Amniotic stem cell (primary cell): ENCODE results near the gene TEX52.
"Not testable (repeated sequence)": the region's sequence is repeated elsewhere in the genome, so short reads cannot be mapped to it uniquely, and the experiment has no call there.

Experiments used
- DNase-seq: peaks from one replicate; lab custom pipeline; 2025; lab: John Stamatoyannopoulos, UW

TEX52 gene

DNA sequence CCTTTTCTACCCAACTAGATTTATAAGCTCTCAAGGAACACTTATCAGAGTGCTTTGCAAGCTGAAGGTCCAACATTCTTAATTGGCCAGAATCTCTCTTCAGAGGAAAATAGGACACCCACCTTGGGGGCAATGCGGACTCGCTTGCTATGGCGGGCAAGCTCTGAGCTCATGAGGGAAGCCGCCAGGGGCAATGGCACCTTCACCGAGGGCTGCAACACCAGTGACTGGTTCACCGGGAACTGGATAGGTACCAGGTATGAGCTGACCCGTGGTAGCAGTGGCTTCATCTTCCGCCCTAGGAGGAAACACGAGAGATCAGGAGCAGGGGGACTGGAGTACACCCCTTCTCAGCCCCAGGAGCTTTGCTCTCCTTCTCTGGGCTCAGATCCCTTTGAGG, 7.4 kb upstream of the TEX52 start:
- DNase-seq: no peak

DNA sequence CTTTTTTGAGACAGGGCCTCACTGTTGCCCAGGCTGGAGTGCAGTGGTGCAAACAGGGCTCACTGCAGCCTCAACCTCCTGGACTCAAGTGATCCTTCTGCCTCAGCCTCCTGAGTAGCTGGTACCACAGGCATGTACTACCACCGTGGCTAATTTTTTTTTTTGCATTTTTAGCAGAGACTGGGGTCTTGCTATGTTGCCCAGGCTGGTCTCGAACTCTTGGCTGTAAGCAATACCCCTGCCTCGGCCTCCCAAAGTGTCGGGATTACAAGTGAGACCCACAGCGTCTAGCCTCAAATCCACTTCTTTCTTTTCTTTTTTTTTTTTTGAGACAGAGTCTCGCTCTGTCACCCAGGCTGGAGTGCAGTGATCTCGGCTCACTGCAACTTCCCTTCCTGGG, 6.6 kb upstream of the TEX52 start:
- not testable (repeated sequence) for DNase-seq

DNA sequence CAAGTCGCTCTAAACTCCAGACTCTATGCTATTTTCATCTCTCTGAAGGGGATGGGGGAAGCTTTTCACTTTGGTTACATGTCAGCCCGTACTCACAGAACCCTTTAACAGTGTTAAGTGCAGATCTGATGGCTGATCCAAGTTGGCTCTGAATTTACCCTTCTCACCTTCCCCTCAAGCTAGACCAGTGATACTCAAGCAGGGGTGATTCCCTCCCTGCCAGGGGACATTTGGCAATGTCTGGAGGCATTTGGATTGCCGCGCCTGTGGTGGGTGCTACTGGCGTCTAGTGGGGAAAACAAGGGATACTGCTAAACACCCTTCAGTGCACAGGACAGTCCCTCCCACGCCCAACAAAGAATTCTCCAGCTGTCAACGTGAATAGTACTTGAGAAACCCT, 6.0 kb upstream of the TEX52 start:
- no peak for DNase-seq

DNA sequence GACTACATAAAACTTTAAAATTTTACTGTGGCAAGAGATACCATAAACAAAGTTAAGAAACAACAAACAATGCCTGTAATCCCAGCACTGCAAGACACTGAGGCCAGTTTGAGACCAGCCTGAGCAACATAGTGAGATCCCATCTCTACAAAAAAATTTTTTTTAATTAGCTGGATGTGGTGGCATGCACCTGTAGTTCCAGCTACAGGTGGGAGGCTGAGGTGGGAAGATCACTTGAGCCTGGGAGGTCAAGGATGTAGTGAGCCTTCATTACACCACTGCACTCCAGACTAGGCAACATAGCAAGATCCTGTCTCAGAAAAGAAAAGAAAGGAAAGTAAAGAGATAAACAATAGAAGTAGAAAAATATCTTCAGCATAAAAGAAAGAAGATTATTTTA, 3.3 kb upstream of the TEX52 start:
- DNase-seq: no peak

DNA sequence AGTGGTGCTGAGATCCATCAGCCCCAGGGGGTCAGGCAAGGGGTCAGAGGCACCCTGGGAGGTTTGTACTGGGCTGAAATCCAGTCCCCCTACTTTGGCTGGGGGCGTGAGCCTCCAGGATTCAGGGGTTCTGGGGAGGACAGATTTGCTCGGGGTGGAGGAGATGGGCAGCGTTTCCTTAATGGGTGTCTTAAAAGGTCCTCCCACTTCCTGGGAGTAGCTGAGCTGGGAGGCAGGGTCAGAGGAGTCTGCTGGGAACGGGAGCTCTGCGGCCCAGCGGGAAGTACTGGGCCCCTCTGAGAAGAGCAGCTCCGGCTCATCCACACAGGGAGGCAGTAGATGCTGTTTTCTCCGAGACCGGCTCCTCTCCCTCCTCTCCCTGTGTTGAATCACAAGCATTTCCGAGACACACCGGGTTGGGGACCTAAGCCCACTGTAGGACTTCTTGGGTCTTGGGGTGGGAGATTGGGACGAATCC, 2.1 kb upstream of the TEX52 start:
- no peak for DNase-seq

DNA sequence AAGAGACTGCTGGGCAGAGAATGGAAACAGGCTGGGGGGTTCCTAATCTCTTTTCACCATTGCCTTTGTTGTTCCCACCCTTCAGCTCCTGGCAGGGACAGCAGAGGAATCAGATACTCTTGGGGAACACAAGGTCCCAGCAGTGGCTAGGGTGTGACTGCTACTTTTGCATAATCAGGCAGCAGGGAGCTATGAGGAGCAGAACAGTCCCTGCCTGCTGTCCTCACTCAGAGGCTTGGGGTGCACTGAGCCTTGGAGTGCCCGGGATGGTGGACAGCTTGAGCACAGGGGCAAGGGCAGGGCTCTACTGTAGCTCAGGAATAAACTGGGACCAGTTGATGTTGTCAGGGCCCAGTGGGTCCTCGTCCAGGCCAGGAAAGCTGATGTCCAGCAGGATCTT, 1.5 kb upstream of the TEX52 start:
- no peak for DNase-seq

DNA sequence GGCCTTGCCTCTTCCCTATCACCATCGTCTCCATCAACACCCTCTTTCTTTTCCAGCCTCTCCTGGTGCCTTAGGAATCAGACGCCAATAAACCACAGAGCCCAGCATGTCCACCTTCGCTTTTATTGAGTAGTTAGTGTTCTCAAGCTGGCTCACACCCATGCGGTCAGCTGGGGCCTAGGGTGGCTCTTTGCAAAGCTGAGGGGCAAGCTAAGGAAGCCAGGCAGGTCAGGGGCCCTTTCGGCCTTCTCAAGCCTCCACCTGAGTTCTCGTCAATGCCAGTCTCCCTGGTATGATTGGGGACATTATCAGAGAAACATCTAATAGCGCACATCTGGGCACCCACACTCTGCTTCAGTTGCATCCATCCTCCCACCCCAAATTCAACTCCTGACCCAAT, 737 bp upstream of the TEX52 start:
- DNase-seq: no peak

DNA sequence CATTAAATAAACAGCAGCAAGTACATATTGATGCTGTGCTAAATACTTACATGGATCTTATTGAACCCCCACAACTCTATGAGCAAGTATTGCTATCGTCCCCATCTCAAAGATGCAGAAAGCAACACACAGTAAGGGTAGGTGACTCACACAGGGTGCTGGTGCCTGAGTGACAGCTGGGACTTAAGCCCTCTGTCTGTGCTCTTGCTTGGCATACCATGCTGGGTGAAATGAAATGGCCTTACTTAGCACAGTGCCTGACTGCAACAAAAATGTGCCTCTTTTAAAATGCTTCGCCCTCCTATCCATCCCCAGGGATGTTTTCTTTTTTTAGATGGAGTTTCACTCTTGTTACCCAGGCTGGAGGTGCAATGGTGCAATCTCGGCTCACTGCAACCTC, 788 bp downstream of the TEX52 start:
- DNase-seq: no peak

DNA sequence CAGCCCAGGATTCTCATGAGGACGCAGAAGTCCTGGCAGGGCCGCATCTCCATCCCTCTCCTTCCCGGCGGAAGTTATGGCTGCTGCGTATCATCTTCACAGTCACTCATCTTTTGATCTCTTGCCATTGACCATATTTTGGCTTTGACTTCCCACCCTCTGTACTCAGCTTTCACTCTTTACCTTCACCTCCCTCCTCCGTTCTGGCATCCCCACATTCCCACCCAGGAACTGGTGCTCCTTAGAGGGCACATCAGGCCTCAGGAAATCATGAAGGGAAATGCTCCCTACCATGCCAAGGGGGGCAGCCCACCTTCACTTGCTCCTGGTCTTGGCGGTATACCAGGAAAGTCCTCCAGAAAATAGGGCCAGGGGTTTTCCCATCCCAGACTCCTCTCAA, 1.3 kb downstream of the TEX52 start:
- no peak for DNase-seq

DNA sequence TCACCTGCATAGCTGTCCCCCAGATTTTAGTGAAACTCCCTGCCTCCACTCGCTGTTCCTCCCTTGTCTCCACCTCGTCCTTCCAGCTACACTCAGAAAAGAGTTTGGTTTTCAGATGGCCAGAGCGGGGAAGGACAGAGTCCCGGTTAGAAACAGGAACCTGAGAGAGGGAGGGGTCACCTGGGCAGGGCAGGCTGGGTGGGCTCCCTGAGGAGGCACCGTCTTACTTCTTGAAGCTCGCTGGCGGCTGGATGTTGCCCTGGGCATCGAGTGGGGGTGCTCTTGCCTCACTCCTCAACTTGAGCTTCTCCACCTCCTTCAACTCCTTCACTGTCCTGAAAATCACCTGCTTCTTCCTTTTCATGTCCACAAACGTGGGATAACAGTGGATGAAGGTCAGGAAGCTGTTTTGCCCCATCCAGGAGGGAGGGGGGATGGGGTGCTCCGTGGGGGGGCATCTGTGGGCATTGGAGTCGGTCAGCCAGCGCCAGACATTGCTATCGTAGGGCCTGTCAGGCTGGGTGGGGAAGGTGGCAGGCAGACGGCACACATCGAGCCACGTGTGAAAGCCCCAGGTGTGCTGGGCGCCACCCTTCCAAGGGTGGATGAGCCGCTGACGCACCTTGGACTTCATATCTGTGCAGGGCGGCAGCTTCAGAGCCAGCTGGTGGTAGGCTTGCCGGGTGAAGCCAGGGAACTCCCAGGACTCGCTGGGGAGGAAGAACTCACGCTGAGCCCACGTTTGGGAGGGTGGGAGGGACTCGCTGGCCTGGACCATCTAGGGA, 2.0 kb downstream of the TEX52 start:
- DNase-seq: no peak

DNA sequence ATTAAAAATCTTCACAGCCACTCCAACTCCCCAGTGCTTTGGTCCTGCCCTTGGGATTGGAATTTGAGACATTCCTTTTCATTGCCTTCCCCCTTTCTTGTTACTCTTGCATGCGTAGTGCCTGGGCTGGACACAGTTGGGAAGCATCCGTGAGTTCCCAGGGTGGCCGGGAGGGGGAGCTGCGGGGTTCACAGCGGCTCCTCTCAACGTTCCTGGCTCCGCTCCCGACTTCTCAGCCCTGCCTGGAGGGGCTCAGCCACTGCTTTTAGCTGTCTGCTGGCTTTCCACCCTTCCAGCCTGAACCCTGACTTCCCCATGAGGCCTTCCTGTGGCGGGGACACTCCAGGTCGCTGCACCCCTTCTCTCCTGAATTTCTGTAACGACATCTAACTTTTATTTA, 3.2 kb downstream of the TEX52 start:
- DNase-seq: peak; percentile 38

DNA sequence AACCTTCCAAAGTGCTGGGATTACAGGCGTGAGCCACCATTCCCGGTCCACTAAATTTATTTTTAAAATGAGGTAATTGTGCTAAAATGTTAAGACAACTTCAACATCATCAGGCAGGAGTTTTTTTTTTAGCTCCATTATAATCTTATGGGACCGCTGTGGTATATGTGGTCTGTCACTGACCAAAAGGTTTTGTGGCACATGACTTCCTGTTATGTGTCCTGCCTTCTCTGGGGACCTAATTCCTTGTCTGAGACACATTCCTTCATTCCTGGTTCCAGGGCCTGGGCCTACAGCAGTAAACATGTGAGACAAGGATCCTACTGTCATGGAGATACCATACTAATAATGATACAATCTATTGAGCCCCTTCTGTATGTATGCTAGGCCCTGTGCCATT, 4.9 kb downstream of the TEX52 start:
- DNase-seq: no peak

DNA sequence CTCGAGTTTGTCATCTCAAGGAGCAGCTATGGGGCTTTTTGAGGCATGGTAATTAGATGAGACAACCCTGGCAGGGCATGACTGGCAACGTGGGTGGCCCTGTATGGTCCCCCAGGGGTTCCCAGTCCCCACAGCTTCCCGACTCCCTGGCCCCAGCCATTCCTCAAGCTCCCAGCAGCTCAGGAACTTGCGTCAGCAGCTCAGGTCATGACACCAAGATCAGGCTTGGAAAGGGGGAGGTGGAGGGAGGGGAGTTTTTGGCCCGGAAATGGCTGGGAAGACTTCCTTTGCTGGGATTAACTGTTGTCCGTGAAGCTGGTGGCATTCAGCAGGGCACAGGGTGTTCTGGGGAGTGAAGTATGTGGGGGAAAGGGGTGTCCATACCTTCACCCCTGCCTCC, 11.6 kb downstream of the TEX52 start:
- DNase-seq: no peak

DNA sequence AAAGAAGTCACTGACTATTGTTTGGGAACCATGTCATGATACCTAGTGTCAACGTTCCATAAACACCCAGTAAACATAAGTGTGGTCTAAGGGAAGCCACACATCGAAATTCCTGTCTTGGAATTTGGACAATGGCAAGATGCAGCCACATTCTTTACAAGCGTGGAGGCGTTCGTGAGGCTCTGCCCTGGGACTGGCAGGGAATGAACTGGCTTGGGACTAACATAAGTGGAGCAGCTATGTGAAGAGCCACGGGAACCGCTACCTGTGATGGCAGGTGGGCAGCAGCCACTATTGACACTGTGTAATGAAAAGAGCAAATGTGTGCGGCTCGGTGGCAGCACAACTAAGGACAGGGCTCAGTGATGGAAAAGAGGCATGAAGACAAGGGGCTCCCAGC, 12.1 kb downstream of the TEX52 start:
- DNase-seq: no peak

DNA sequence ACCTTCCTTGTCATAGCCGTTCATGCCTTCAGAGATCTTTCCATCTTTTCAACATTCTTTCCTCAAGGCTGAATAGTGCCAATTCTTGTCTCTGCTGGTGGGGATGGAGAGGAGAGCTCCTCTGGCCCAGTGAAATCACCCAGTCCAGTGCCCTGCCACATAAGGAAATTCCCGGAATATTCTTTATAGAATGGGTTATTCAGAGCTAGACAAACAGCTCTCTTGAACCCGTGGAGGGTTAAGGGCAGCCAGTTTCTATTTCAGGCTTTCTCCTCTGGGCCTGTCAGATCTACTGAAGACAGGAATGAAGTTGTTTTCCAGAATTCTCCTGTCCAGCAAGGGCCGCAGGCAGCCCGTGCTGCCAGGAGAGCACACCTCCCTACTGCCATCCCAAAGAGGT, 13.9 kb downstream of the TEX52 start:
- DNase-seq: no peak

DNA sequence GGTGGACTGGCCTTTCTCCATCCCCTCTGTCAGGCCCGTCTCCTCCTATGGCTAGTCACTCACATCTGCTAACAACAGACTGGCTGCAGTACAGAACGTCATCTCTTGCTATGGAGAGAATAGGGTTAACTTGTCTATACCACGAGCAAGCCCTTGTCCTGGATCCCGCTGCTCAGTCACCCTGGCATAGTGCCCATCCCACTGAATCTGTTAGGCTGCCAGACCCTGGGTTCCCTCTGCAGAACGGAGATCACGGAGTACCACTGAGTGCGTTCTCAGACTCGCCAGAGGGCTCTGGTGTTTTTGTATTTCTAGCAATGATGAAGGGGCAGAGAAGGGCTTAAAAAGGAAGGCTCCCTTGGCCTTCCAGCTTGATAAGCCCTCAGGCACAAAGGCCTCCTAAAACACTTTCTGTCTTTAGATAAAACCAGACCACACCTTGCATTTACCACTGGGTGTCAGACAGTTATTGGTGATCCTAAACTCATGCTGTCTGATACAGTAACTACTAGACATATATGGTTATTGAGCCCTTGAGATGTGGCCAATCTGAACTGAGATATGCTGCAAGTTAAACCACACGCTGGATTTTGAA, 15.7 kb downstream of the TEX52 start:
- no peak for DNase-seq

DNA sequence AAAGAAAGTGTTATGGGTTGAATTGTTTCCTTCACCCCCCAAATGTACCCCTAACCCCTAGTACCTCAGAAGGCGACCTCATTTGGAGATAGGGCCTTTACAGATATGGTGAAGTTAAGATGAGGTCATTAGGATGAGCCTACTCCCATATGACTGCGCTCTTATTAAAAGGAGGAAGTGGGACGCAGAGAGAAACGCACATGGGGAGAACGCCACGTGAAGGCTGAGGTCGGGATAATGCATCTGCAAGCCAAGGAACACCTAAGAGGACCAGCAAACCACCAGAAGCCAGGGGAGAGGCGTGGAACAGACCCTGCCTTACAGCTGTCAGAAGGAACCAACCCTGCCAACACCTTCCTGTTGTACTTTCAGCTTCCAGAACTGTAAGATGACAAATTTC, 20.3 kb downstream of the TEX52 start:
- no peak for DNase-seq

DNA sequence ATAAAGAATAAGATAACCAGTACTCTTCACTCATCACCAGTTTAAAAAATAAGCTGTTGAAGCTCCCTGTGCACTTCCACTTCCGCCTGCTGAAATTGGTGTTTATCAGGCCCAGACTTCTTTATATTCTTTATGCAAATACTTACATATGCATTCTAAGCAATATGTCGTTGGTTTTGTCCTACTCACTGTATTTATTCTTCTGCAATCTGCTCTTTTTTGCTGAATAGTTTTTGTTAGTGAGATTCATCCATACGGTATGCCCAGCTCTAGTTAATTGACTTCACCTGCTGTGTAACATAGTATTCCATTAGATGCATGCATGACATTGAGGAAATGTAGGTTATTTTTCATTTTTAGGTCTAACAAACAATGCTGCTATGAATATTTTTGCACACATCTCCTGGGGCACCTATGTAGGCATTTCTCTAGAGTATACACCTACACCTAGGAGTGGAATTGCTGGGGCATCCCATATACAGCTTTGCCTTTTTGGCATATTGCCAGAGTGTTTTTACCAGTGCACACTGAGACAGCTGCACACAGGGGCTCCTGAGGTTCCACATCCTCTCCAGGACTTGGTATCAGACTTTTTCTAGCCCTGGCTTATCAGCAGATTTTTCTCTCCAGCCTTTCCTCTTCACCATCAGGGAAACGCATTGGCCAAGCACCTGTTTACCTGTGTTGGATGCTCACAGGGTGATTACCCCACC, 21.0 kb downstream of the TEX52 start:
- DNase-seq: no peak

DNA sequence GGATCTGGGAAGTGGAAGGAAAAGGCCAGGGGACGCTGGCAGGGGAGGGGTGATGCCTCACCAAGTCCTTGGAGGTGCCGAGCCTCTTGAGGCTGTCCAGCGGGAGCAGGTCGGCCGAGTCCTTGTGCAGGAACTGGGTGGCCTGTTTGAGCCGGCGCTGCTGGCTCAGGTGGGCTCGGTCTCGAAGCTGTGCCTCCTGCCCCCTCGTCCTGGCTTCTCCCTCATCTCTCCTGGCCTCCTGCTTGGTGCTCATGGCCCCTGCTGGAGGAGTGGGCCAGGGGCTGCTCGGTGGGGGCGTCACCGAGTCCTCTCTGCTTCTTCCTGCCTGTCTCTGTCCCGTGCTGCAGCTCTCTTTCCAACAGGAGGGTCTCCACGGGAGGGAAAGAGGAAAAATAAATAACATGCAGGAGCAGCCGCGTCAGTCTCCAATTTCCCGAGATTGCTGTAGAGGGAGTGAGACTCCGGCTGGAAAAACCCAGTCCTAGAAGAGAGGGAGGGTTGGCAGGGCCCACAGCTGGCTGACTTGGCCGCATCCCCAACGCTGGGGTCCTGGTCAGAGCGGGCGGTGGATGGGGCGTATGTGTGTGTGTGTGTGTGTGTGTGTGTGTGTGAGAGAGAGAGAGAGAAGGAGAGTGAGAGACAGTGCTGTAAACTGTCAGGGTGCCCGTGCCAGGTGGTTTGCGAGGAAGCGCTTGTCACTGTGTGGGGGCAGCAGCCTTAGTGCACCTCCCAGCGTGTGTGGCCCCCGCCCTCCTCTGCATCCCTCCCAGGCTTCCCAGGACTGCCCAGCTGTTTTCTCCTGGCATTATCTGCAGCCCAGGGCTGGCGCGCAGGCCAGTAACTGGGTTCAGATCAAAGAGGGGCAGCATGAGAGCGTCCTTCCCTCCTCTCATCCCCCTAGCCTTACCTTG, 22.0 kb downstream of the TEX52 start, which contains the start of gene NRIP2:
TSS of gene NRIP2 (minus strand) at position 455 of the 911 bp plus-strand sequence. CDS start at position 403, 52 bp downstream.
- DNase-seq: no peak

DNA sequence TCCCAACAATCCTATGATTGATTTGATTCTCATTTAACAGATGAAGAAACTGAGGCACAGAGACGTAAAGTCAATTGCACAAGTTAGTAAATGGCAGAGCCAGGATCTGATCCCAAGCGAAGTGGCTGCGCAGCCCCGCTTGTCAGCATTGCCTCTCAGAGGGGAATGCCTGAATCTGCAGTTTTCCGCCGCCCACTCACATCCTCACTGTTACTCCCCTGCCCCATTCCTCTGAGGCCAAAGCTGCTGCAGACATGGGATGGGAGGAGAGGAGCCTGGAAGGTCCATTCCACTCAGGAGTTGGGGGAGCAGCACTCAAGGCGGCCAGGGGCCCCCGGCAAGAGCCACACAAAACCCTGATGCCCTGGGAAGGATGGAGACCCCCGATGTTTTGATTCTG, 23.0 kb downstream of the TEX52 start:
- no peak for DNase-seq

DNA sequence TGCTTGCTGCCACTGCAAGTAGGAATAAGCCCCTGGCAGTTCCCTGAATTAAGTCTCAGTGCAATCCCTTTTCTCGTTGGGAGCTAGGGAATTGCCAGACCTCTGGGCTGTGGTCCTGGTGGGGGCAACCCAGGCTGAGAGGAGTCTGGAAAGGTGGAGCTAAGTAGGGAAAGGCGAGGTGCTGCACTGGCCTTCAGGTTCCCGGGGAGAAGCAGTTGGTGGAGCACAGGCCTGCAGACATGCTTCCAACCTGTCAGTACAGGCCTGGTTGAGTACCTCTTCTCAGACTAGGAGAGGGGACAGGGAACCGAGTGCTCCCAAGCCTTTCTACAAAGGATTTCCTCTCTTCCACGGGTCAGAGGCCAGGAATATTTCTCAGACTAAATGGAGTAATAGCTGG, 23.5 kb downstream of the TEX52 start:
- no peak for DNase-seq

DNA sequence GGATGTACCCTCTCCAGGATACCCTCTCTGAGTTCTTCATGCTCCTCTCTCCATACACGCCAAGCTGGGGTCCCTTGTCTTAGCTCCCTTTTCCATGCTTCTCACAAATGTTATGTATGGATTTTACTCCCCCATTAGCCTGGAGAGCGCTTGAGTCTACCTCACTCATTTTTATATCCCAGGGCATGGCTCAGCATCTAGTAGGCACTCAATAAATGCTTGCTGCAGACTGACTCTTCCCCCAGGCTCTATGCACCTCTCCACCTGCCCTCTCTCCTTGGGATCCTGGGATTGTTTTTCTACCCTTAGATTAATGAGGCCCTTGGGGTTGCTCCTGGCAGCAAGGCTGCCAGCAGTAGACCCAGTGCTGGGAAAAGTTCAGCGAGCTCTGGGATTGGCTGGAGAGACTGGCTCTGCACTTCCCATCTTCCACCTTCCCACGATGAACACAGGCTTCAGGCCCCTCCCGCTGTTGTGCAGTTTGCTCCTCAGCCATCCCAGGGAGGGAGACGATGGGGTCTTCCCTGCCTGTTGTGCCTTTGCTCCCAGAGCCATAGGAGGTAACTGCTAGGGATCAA, 24.2 kb downstream of the TEX52 start:
- DNase-seq: no peak
